ENCODE measurements around the gene GALNT6.
"Not testable (repeated sequence)": the region's sequence is repeated elsewhere in the genome, so short reads cannot be mapped to it uniquely, and the experiment has no call there.

GALNT6 gene

GRCh38 chr12:51359851-51360250 is 31.4 kb downstream of the GALNT6 start:
- no peak for DNase-seq (ENCODE audit: low read depth in 1 of 2, low spot score in 1 of 2)

- no peak for DNase-seq (ENCODE audit: low read depth in 1 of 2, low spot score in 1 of 2)
These were observed 32.7 kb downstream of the GALNT6 start for GRCh38 chr12:51358496-51358895.

GRCh38 chr12:51357374-51358047 is 33.7 kb downstream of the GALNT6 start:
- DNase-seq (ENCODE audit: low read depth in 1 of 2, low spot score in 1 of 2), result no peak

- no peak for DNase-seq (ENCODE audit: low read depth in 1 of 2, low spot score in 1 of 2)
These were observed 39.2 kb downstream of the GALNT6 start for GRCh38 chr12:51351913-51352532.

GRCh38 chr12:51349026-51349425 is 42.2 kb downstream of the GALNT6 start:
- no peak for DNase-seq (ENCODE audit: low read depth in 1 of 2, low spot score in 1 of 2)

GRCh38 chr12:51348116-51348515 is 43.1 kb downstream of the GALNT6 start:
- no peak for DNase-seq (ENCODE audit: low read depth in 1 of 2, low spot score in 1 of 2)

GRCh38 chr12:51346581-51346980 is 44.6 kb downstream of the GALNT6 start, which contains the start of gene CELA1:
Gene CELA1, minus strand, starts transcription at chr12:51346679. Its CDS starts 41 bp downstream, at chr12:51346638.
- DNase-seq (ENCODE audit: low read depth in 1 of 2, low spot score in 1 of 2), result no peak

GRCh38 chr12:51345681-51346080 is 45.5 kb downstream of the GALNT6 start:
- DNase-seq (ENCODE audit: low read depth in 1 of 2, low spot score in 1 of 2), result no peak

- no peak for DNase-seq (ENCODE audit: low read depth in 1 of 2, low spot score in 1 of 2)
These were observed 48.0 kb downstream of the GALNT6 start for GRCh38 chr12:51343201-51343600.

GRCh38 chr12:51342416-51342815 is 48.8 kb downstream of the GALNT6 start:
- DNase-seq (ENCODE audit: low read depth in 1 of 2, low spot score in 1 of 2), result no peak

GRCh38 chr12:51341251-51342007 is 49.8 kb downstream of the GALNT6 start:
- DNase-seq (ENCODE audit: low read depth in 1 of 2, low spot score in 1 of 2), result peak; percentile 33 to 43

GRCh38 chr12:51339750-51340149 is 51.5 kb downstream of the GALNT6 start:
- DNase-seq (ENCODE audit: low read depth in 1 of 2, low spot score in 1 of 2), result no peak

GRCh38 chr12:51337336-51337735 is 53.9 kb downstream of the GALNT6 start:
- not testable (repeated sequence) for DNase-seq (ENCODE audit: low read depth in 1 of 2, low spot score in 1 of 2)

- DNase-seq (ENCODE audit: low read depth in 1 of 2, low spot score in 1 of 2), result no peak
These were observed 55.3 kb downstream of the GALNT6 start for GRCh38 chr12:51335931-51336330.

GRCh38 chr12:51334764-51335163 is 56.4 kb downstream of the GALNT6 start:
- DNase-seq (ENCODE audit: low read depth in 1 of 2, low spot score in 1 of 2), result no peak

- no peak for DNase-seq (ENCODE audit: low read depth in 1 of 2, low spot score in 1 of 2)
These were observed 57.7 kb downstream of the GALNT6 start for GRCh38 chr12:51333536-51333935.

- no peak for DNase-seq (ENCODE audit: low read depth in 1 of 2, low spot score in 1 of 2)
These were observed 61.0 kb downstream of the GALNT6 start for GRCh38 chr12:51330186-51330585.

GRCh38 chr12:51329742-51330141 is 61.5 kb downstream of the GALNT6 start:
- no peak for DNase-seq (ENCODE audit: low read depth in 1 of 2, low spot score in 1 of 2)

- DNase-seq (ENCODE audit: low read depth in 1 of 2, low spot score in 1 of 2), result no peak
These were observed 62.6 kb downstream of the GALNT6 start for GRCh38 chr12:51328587-51328986.

GRCh38 chr12:51326698-51327439 is 64.3 kb downstream of the GALNT6 start:
- no peak for DNase-seq (ENCODE audit: low read depth in 1 of 2, low spot score in 1 of 2)

GRCh38 chr12:51324953-51325352 is 66.3 kb downstream of the GALNT6 start:
- no peak for DNase-seq (ENCODE audit: low read depth in 1 of 2, low spot score in 1 of 2)
